Putamen (tissue), 1 donor: Measurements from ENCODE around the gene PDK3.

ENCODE experiments used
- DNase-seq: peaks from one replicate; pipeline ENCODE4 v3.0.0-alpha.2; 2016; ENCODE audit warnings: low spot score

PDK3 gene

DNA sequence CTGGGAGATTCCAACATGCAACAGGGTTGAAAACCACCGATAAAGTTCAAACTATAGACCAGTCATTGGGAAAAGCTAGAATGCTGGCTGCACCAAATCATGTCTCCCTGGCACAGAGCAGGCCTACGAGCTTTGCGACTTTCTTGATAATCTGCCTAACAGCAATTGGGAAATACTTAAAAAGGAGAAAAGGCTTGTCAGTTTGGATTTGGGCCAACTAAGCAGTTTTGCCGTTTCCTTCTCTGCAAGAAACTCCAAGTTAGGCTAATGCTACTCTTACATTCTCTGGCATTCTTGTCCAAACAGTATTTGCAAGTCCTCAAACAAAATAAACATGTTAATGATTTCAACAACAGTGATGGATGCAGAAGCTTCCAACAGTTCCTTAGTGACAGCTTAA lies 87.9 kb downstream of the PDK3 start:
- DNase-seq: no peak

- no peak for DNase-seq
These were observed 96.0 kb downstream of the PDK3 start for GRCh38 chrX:24561121-24561520.

DNA sequence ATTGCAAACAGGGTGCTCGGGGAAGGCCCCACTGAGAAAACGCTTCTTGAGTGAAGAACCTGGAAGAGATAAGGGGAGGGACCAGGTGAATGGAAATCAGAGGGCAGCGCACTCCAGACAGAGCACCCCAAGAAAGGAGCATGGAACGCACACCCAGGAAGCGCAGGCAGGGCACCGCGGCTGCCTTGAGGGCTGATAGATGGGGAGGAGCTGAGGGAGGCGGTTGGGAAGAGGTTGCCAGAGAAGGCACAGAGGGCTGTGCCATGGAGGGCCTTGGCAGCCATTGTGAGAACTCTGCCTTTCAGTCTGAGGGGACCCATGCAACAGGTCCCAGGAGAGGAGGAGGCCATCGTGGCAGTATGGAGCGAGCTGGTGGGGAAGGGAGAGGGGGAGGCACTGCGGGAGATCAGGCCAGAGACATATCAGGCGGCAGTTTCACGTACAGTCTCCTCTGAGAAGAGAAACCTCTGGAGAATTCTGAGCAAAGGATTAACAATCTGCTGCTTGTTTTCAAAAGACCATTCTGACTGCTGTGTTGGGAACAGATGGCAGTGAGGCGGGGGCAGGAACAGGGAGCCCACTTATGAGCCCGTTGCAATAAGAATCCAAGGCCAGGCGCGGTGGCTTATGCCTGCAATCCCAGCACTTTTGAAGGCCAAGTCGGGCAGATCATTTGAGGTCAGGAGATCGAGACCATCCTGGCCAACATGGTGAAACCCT lies 98.4 kb downstream of the PDK3 start:
- DNase-seq: no peak

GRCh38 chrX:24566240-24566639 lies 101.2 kb downstream of the PDK3 start:
- DNase-seq: no peak

DNA sequence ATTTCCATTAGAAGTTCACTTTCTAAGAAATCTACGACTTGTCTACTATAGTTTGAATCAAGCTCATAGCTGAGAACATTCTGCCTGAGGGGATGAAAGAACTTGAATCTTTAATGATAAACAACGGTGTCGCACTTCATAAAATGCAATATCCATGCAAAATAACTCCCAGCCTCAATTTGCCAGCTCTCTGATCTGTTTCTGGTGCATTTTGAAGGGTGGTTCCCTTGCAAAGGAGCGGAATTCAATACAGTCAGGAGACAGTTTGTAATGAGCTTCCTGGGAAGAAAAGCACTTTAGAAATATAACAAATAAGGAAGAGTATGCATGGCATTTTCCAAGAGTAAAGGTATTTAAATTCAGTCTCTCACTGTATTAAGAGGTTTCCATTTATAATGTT lies 102.1 kb downstream of the PDK3 start:
- no peak for DNase-seq

GRCh38 chrX:24574743-24575142 lies 109.7 kb downstream of the PDK3 start:
- DNase-seq: no peak

DNA sequence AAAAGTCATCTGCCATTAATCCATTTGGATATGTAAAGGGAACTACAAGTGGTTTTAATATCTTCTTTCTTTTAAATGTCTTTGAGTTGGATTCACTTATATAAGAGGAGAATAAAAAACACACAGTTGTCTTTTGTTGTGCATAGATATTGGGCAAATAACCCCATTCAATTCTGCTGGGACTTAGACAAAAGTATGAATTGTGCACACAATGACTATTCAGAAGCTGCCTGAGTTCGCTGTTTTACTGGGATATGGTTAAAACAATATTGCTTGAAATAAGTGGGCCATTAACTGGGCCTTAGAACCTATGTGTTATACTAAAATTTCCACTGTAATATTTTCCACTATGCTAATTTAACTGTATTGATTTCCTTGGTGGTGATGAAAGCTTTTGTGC lies 110.4 kb downstream of the PDK3 start:
- DNase-seq: no peak

GRCh38 chrX:24577091-24577490 lies 112.0 kb downstream of the PDK3 start:
- no peak for DNase-seq
